Smooth muscle cell (in vitro differentiated cells): ENCODE results near the gene CXXC4. TPM values are rescaled to one million over a fixed set of nuclear protein-coding genes. Genes with fewer than 3 reads are reported as not detected.

Source experiments
- DNase-seq: peaks from one replicate; lab custom pipeline; 2025; ENCODE audit not compliant: unreplicated experiment; lab: John Stamatoyannopoulos, UW
- H2AFZ ChIP-seq: fragments of 200-600 bp; sonication (generic); 2 replicates; pipeline ENCODE4 v1.6.0; 2016; ENCODE audit warnings: antibody characterized with exemption, low read depth, mild to moderate bottlenecking
- H3F3A ChIP-seq: fragments of 200-600 bp; sonication (generic); 2 replicates; pipeline ENCODE4 v1.6.0; 2017; ENCODE audit warnings: antibody characterized with exemption, low read depth
- H3K27ac ChIP-seq: fragments of 200-600 bp; sonication (generic); 2 replicates; pipeline ENCODE4 v1.5.1; 2016; ENCODE audit warnings: low read depth, mild to moderate bottlenecking
- H3K27me3 ChIP-seq: fragments of 200-600 bp; sonication (generic); 2 replicates; pipeline ENCODE4 v1.6.1; 2016; ENCODE audit warnings: low read depth, mild to moderate bottlenecking
- H3K36me3 ChIP-seq: fragments of 200-600 bp; sonication (generic); 2 replicates; pipeline ENCODE4 v1.5.1; 2016; ENCODE audit warnings: low read depth
- H3K4me1 ChIP-seq: fragments of 200-600 bp; sonication (generic); 2 replicates; pipeline ENCODE4 v1.5.1; 2016; ENCODE audit warnings: low read depth
- H3K4me2 ChIP-seq: fragments of 200-600 bp; sonication (generic); 2 replicates; pipeline ENCODE4 v1.6.0; 2016; ENCODE audit warnings: mild to moderate bottlenecking
- H3K4me3 ChIP-seq: fragments of 200-600 bp; sonication (generic); 2 replicates; pipeline ENCODE4 v1.5.1; 2016; ENCODE audit warnings: mild to moderate bottlenecking
- H3K79me2 ChIP-seq: fragments of 200-600 bp; sonication (generic); 2 replicates; pipeline ENCODE4 v1.6.0; 2016; ENCODE audit warnings: low read depth, mild to moderate bottlenecking
- H3K9ac ChIP-seq: fragments of 200-600 bp; sonication (generic); 2 replicates; pipeline ENCODE4 v1.6.0; 2016; ENCODE audit warnings: low read depth
- H3K9me3 ChIP-seq: fragments of 200-600 bp; sonication (generic); replicated peaks from 2 replicates; pipeline ENCODE4 v1.5.1; 2016; ENCODE audit warnings: low read depth
- H4K20me1 ChIP-seq: fragments of 200-600 bp; sonication (generic); 2 replicates; pipeline ENCODE4 v1.6.0; 2016; ENCODE audit warnings: low read depth
- WGBS: methylation state at CpG from one replicate; pipeline ENCODE4 v1.1.7; 2016; ENCODE audit warnings: low lambda C conversion rate; 5-methylcytosine and 5-hydroxymethylcytosine counted together
- polyA plus RNA-seq: library from polyadenylated mRNA; unstranded; fragments of >200 nt; fragmentation: Nextera tagmentation; extraction: Ambion mirVana; gene quantifications from 2 replicates; pipeline ENCODE4 v1.2.1, GENCODE V29; 2016
- total RNA-seq: library from RNA; depleted of rRNA; stranded (reverse); fragments of >200 nt; gene quantifications from 2 replicates; pipeline ENCODE4 v1.2.3, GENCODE V29; 2014
- TF ChIP-seq, protein P1 (sequence below): fragments of 200-600 bp; sonication (generic); IDR thresholded peaks from 2 replicates; pipeline ENCODE4 v1.5.1; 2017; ENCODE audit warnings: borderline replicate concordance, mild to moderate bottlenecking, antibody characterized with exemption; ENCODE audit not compliant: insufficient read depth, poor library complexity, severe bottlenecking

CXXC4 gene
- total and polyA plus RNA-seq, 2 experiments from 2014 or later: 0.18 to 0.64 TPM

- TF ChIP-seq, protein P1, sequence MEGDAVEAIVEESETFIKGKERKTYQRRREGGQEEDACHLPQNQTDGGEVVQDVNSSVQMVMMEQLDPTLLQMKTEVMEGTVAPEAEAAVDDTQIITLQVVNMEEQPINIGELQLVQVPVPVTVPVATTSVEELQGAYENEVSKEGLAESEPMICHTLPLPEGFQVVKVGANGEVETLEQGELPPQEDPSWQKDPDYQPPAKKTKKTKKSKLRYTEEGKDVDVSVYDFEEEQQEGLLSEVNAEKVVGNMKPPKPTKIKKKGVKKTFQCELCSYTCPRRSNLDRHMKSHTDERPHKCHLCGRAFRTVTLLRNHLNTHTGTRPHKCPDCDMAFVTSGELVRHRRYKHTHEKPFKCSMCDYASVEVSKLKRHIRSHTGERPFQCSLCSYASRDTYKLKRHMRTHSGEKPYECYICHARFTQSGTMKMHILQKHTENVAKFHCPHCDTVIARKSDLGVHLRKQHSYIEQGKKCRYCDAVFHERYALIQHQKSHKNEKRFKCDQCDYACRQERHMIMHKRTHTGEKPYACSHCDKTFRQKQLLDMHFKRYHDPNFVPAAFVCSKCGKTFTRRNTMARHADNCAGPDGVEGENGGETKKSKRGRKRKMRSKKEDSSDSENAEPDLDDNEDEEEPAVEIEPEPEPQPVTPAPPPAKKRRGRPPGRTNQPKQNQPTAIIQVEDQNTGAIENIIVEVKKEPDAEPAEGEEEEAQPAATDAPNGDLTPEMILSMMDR: no peak
- Histone ChIP-seq H3F3A (no peaks in the 10 kb centered on the region), H3K27ac (peak overlapping the region; percentile 11), H3K4me1 (peaks cover 37% of the 10 kb centered on the region), H3K36me3 (no peaks in the 10 kb centered on the region), H4K20me1 (no peaks in the 10 kb centered on the region), H3K79me2 (no peaks in the 10 kb centered on the region), H3K27me3 (no peaks in the 10 kb centered on the region), H3K4me3 (peak overlapping the region; percentile 19), H3K9me3 (no peaks in the 10 kb centered on the region), H2AFZ (peak overlapping the region; percentile 90), H3K9ac (no peak overlapping the region), H3K4me2 (peak overlapping the region; percentile 65)
- DNase-seq: no peak
- WGBS: 4% methylated on average over 5 of the region's 5 CpGs
Observed at GRCh38 chr4:104420766-104421165, 73.9 kb downstream of the CXXC4 start.
